Lower leg skin (tissue), 3 donors: Measurements from ENCODE around the gene HEATR9.

Experiments
- CTCF ChIP-seq, 3 donors: fragments of 450-650 bp; IDR thresholded peaks; one replicate each; pipeline ENCODE4 v1.5.1; 2016; ENCODE audit warnings: antibody characterized with exemption in 3 of 3, mild to moderate bottlenecking in 3 of 3, moderate library complexity in 2 of 3
- POLR2A ChIP-seq, 2 donors: fragments of 450-650 bp; IDR thresholded peaks; one replicate each; pipeline ENCODE4 v1.6.1; 2016 to 2017; ENCODE audit warnings: antibody characterized with exemption in 2 of 2, mild to moderate bottlenecking in 1 of 2, moderate library complexity in 1 of 2

GRCh38 chr17:35855965-35856364 is 12.7 kb downstream of the HEATR9 start:
- no peak for TF ChIP-seq CTCF (IDR thresholded peaks at IDR 0.05)
- no peak for TF ChIP-seq POLR2A (IDR thresholded peaks at IDR 0.05)
